Cardiac fibroblast (primary cell): ENCODE results near the gene SCAPER.
"Not testable (repeated sequence)": the region's sequence is repeated elsewhere in the genome, so short reads cannot be mapped to it uniquely, and the experiment has no call there.

Experiments
- DNase-seq, 2 donors: peaks; one replicate each; pipeline versions ENCODE4 v3.0.0 to v3.0.0-alpha.2; 2010; ENCODE audit warnings: low read depth in 2 of 2
- H3K4me3 ChIP-seq, 2 donors: replicated peaks in 1 of 2; 1 replicate in 1 of 2; 2 replicates in 1 of 2; pipeline ENCODE4 v1.5.1; 2011; ENCODE audit warnings: low read depth in 2 of 2, low read length in 2 of 2, mild to moderate bottlenecking in 2 of 2, moderate library complexity in 1 of 2
- TF ChIP-seq, protein P1 (sequence below): IDR thresholded peaks from one replicate; pipeline ENCODE4 v1.5.1; 2011; ENCODE audit warnings: low read depth, mild to moderate bottlenecking, low read length, inconsistent platforms

Gene SCAPER

DNA sequence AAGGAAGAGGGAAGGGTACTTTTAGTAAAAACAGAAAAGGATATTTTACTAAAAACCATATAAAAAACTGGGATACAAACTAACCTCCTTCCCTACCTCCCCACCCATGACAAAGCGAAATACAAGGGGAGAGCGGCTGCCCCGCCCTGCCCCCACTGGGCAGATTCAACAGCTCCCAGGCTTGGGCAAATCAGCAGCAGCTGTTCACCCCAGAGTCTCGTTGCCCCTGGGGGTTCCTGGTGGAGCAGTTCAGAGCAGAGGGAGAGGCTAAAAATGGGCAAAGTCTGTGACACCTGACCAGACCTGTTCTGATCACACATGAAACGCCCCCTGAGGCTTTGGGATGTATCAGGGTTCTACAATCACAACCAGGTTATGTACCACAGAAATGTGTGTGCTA lies 591.4 kb downstream of the SCAPER start:
- H3K4me3 ChIP-seq = no peak overlapping the region
- DNase-seq = no peak
- TF ChIP-seq, protein P1, sequence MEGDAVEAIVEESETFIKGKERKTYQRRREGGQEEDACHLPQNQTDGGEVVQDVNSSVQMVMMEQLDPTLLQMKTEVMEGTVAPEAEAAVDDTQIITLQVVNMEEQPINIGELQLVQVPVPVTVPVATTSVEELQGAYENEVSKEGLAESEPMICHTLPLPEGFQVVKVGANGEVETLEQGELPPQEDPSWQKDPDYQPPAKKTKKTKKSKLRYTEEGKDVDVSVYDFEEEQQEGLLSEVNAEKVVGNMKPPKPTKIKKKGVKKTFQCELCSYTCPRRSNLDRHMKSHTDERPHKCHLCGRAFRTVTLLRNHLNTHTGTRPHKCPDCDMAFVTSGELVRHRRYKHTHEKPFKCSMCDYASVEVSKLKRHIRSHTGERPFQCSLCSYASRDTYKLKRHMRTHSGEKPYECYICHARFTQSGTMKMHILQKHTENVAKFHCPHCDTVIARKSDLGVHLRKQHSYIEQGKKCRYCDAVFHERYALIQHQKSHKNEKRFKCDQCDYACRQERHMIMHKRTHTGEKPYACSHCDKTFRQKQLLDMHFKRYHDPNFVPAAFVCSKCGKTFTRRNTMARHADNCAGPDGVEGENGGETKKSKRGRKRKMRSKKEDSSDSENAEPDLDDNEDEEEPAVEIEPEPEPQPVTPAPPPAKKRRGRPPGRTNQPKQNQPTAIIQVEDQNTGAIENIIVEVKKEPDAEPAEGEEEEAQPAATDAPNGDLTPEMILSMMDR = no peak

DNA sequence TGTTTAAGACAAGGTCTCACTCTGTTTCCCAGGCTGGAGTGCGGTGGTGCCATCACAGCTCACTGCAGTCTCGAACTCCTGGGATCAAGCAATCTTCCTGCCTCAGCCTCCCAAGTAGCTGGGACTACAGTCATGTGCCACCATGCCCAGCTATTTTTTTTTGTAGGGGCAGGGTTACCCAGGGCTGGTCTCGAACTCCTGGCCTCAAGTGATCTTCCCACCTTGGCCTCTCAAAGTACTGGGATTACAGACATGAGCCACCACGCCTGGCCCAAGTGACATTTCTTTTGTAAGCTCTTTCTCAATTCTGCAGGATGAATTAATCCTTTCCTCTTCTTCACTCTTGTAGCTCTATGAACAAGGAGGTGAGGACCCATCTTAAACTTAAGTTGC lies 592.0 kb downstream of the SCAPER start:
- not testable (repeated sequence) for DNase-seq, H3K4me3 ChIP-seq

GRCh38 chr15:76312540-76313174 lies 592.5 kb downstream of the SCAPER start:
- no peak overlapping the region for H3K4me3 ChIP-seq
- peak in 1 of 2 donors; percentile 68 for DNase-seq
- TF ChIP-seq, protein P1 = no peak

DNA sequence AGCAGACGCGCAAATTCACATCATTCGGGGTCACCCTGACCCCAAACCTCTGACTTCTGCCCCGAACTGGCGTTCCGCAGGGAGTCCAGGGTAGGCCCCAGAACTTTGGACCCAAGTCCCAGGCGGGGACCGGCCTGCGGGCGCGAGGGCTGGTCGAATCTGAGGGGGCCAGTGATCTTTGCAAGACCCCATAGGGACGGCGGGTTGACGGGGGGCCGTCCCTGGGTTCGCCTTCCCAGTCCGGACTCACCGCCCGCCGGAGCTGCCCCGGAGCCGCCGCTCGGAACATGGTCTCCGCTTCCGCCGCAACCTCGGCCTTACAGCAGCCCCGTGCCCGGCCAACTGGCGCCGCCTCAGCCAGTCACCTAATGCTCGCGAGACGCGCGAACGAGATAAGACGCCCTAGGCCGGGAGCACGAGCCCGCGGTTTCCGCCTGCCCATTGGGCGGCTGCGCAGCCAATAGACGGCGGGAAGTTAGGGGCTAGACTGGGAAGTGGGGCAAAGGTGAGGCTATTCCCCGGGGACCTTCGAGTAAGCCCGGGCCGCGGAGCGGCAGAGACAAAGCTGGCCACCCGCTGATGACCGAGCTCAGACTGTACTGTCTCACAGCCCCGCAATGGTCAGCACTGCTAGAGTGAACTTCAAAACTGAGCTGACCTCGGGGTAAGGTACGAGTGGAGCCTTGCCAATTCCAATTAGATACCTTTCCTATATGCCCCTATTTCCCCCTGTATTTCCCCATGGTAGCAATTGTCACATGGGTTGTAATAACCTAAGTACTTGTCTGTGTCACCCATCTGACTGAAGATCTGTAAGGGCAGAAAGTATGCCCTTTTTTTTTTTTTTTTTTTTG lies 593.8 kb downstream of the SCAPER start, which contains the start of gene ETFA:
Gene ETFA (minus strand): TSS at position 370 of the 854 bp plus-strand sequence. CDS start 81 bp downstream, at position 289.
- TF ChIP-seq, protein P1 = no peak
- H3K4me3 ChIP-seq = peak within 1 kb of the TSS; percentile 91 to 95
- peak; percentile 97 for DNase-seq

GRCh38 chr15:76310475-76311099 lies 594.6 kb downstream of the SCAPER start:
- TF ChIP-seq, protein P1 = no peak
- no peak for DNase-seq
- H3K4me3 ChIP-seq = peak overlapping the region; percentile 91 to 95

DNA sequence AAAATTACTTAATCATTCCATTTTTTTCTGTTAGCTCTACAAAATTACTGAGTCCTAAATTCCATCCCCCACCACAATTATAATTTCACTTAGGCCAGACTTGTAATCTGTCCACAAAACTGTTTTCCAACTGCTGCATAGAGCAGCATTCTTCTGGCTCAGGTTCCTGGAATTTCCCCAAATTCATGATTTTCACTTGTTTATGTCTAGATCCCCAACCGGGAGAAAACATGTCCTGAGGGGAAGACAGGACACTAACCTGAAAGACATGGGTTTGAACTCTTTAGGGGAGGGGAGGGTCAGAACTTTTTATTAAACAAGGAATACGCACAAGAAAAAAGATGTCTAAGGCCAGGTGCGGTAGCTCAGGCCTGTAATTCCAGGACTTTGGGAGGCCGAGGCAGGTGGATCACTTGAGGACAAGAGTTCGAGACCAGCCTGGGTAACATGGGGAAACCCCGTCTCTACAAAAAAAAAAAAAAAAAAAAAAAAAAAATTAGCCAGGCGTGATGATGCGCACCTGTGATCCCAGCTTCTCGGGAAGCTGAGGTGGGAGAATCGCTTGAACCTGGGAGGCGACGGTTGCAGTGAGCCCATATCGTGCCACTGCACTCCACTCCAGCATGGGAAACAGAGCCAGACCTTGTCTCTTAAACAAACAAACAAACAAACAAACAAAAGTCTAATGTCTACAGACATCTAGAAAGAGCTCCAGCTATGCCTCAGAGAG lies 595.4 kb downstream of the SCAPER start:
- H3K4me3 ChIP-seq = peak overlapping the region; percentile 91 to 95
- DNase-seq = peak; percentile 16 to 47
- TF ChIP-seq, protein P1 = no peak
